HG03439 (cell line): ENCODE measurements around the gene PRKCH.
"Not testable (repeated sequence)": the region's sequence is repeated elsewhere in the genome, so short reads cannot be mapped to it uniquely, and the experiment has no call there.

ENCODE experiments used
- ATAC-seq: cut with Tn5 transposase; IDR thresholded peaks from one replicate; pipeline ENCODE4 v1.9.1; 2021; ENCODE audit warnings: mild to moderate bottlenecking, moderate library complexity; ENCODE audit not compliant: unreplicated experiment

The PRKCH gene

DNA sequence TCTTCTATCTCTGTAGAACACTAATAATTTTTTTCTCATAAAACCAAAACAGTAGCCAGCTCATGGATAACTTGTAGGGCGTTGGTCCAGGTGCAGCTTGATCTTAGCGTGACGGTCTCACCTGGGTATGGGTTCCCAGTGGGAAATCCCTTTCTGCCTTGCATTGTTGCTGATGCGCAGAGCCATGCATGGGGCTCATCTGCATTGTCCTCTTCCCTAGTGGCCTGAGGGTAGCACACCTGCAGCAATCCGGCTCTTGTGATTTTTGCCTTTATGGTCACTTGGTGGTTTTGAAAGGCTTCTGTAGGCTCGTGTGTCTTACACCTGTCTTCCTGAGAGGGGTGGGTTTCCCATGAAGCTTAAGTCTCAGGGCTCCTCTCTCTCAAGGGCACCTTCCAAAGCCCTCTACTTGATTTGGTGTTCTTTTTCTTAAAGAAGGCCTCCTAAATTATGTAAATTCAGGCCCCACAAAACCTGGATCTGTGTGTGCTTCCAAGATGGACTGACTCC, 130.6 kb downstream of the PRKCH start:
- no peak for ATAC-seq

DNA sequence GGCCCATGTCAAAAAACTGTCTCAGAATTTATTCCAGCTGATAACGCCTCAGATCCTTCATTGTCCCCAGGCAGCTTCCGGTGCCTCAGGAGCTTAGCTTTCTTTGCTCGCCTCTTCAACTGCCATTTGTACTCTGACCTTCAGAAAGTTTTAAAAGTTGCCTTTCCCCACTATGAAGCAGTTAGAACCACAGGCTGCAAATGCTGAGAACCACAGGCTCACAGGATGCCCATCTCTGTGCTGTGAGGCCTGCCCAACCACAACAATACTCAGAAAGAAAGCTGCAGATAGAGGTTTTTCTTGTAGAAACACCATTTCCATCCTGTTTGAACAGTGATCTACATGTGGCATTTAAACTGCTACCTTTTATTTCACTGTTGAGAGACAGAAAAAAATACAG, 131.1 kb downstream of the PRKCH start:
- ATAC-seq = no peak

DNA sequence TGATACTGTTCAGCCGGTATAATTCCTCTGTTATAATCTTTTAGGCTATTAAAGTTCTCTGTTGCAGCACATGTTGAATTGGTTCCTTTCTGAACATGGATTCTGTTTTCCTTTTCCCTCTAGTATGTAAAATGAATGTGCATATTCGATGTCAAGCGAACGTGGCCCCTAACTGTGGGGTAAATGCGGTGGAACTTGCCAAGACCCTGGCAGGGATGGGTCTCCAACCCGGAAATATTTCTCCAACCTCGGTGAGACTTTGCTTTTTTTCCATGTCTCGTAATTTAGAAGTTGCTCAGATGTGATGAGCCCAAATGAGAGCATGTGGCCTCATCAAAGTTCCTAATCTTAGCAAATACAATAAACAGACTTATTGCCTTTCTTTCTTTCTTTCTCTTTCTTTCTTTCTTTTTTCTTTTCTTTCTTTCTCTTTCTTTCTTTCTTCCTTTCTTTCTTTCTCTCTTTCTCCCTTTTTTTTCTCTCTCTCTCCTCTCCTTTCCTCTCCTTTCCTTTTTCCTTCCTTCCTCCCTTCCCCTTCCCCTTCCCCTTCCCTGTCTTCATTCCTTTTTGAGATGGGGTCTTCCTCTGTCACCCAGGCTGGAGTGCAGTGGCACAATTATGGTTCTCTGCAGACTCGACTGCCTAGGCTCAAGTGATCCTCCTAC, 131.9 kb downstream of the PRKCH start:
- no peak for ATAC-seq

DNA sequence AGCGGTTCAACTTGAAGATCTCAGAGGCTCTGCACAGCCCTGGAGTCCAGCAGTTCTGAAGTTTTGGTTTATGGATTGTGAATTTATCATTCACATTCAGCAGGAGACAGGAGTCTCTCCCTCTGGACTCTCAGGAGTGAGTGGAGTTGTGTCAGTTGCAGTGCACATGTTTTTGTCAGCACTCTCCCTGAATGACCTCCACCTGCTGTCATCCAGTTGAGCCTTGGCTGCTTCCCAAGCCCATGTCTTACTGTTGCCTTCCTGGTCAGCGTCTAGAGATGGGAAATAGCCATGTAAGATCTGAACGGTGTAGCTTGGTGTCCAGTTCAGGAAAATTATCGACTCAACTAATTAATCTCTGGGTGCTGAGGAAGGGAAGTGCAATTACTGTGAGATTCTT, 133.2 kb downstream of the PRKCH start:
- ATAC-seq = no peak

DNA sequence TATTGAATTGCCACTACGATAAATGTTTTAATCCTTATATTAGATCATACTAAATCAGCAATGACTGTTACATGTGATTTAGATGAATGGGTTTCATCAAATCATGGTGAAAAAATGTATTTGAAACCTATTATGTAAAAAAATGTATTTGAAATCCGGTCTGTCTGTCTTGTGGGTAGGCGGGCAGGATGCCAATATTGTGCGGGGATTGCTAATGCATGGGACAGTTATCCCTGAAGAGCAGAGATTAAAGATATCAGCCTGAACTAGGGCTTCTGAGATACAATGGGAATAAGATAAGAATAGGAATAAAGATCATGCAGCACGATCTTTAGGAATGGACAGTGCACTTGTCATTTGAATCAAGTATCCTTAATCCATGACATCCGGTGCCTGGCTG, 134.0 kb downstream of the PRKCH start:
- no peak for ATAC-seq

DNA sequence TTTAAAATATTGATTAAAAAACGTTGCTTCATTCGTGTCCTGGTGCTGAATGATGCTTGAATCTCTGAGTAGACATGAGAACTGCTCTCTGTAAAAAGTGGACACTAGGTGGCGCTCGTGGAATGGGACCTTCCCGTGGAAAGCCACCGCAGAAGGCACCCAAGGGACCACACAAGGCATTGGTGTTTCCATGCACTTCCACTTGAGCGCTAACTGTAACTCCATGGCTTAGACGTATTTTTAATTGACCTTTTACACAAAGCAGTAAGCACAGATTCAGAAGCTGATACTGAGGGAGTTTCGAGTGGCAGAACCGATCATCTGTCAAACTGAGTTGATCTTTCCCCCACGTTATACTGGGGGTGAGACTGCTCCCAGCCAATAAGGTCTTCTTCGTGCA, 135.3 kb downstream of the PRKCH start:
- ATAC-seq = no peak

DNA sequence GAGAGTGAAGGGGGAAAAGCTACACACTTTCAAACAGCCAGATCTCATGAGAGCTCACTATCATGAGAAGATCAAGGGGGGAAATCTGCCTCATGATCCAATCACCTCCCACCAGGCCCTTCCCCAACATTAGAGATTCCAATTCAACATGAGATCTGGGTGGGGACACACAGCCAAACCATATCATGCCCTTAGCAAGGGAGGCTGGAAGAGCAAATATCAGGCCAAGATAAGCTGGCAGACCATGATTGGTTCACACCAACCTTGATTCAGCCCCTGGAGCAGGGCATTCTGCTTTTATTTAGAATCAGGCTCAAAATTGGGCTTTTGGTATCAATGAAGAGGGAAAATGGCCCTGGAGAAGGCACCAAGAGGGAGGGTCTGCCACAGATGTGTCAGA, 137.4 kb downstream of the PRKCH start:
- no peak for ATAC-seq

DNA sequence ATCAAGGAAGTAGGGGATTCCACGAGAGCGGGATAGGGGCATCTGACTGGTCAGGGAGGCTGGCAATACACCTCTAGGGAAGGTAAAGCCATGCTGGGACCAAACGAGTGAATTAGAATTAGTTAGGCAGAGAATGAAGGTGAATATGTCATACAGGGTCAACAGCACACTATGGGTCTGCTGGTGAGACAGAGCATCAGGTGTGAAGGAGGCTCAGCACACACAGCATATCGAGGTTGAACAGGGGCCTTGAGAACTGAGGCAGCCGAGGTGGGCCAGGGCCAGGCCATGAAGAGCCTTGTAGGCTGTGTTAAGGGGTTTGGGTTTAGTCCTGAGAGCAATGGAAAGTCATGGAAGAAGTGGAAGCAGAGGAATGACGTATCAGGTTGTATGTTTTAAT, 137.8 kb downstream of the PRKCH start:
- ATAC-seq = no peak

DNA sequence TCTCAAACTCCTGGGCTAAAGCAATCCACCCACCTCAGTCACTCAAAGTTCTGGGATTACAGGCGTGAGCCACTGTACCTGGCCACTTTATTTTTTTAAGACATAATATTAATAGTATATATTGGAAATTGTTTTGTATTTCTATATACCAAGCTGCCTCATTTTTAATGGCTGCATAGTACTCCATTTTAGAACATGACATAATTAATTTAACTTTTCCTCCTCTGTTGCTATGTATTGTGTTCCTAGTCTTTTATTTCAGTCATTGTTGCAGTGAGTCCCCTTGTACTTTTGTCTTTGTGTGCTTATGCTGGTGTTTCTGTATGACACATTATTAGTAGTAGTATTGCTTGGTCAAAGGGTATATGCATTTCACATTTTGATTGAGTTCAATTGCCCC, 138.7 kb downstream of the PRKCH start:
- no peak for ATAC-seq

DNA sequence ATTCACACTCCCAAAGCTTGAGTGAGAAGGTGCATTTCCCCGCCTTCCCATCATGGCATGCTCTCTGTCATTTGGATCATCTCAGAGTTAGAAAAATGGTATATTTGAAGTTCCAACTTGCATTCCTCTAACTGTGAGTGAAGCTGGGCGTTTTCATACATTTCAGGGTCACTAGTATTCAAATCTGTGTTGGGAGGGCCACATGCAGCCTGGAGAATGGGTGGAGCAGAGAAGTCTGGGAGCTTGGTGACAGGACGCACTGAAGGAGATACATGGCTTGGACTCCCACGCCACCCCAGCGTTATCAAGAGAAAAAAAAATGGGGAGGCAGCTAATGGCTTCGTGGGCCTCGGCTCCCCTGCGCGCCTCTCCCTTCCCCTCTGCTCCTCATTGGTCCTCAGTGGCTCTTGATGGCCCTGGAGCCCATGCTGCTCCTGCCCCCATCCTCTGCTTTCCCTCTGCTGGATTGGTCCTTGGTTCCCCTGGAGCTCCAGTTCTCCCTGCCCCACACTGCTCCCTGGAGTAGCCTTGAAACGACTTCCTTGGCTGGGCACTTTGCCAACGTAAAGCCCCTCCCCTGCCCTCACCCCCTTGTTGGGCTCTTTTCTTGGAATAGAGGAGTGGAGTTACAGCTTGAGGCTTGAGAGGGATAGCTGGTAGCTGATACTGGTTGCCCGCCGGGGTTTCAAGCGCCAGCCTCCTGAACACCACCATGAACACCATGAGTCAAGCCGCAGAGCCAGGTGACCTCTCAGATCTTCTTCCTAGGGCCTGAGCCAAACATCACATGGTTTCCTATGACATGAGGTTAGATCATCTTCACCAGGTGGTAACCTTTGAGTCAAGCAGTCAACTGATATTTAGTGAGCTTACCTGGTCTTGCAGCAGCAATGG, 139.6 kb downstream of the PRKCH start:
- ATAC-seq = no peak

DNA sequence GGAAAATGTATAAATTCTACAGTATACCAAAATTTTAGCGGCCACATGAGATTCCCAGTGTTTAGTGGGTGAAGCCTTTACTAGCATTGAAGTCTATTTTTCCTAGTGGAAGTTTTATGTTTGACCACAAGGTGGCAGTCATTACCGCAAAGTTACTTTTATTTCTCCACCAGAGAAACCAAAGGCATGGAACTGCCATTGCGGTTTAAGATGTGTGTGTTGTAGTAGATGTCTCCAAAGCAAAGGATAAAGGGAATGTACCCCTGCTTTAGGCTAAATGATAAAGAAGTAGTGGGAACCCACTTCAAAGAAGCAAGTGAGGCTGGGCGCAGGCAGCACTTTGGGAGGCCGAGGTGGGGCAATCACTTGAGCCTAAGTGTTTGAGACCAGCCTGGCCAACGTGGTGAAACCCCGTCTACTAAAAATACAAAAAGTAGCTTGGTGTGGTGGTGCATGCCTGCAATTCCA, 140.5 kb downstream of the PRKCH start:
- no peak for ATAC-seq

DNA sequence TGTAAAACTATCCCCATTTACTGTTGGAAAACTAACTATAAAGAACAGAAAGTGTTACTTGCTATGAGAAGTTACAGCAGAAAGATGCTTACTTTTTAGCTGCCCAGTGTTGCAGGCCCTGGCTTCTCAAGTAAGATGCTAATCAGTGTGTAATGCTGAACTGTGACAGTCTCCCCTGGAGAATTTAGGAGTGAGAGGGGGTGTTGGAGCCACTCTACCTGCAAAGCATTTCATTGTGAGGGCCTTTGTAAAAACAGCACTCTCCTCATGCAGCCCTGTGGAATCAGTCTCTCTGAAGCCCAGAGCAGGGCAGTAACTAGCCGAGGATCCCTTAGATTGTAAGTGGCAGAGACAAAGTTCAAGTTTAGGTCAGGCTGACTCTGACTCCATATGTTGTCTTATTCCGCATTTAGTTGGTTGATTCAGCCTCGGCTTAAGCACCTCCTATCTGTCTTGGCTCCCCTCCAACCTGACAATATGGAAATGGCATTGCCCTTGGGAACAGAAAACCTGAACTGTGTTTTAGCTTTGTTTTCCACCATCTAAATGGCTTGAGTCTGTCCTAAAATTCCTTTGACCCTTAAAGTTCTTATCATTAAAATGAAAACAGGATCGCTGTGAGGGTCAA, 141.3 kb downstream of the PRKCH start:
- ATAC-seq = no peak

DNA sequence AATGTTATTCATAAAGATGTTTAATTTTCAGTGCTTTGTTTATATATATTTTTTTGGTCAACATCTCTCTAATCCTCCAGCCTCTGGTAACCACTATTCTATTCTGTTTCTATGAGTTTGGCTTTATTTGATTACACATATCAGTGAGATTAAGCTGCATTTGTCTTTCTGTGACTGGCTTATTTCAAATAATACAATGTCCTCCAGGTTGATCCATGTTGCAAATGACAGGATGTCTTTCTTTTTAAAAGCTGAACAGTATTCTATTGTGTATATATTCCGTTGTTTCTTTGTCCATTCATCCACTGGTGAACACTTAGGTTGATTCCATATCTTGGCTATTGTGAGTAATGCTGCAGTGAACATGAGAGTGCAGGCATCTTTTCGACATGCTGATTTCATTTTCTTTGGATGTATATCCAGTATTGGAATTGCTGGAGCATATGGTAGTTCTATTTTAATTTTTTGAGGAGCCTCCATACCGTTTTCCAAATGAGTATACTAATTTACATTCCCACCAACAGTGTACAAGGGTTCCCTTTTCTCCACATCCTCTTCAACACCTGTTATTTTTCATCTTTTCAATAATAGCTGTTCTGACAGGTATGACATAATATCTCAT, 142.4 kb downstream of the PRKCH start:
- ATAC-seq = no peak

DNA sequence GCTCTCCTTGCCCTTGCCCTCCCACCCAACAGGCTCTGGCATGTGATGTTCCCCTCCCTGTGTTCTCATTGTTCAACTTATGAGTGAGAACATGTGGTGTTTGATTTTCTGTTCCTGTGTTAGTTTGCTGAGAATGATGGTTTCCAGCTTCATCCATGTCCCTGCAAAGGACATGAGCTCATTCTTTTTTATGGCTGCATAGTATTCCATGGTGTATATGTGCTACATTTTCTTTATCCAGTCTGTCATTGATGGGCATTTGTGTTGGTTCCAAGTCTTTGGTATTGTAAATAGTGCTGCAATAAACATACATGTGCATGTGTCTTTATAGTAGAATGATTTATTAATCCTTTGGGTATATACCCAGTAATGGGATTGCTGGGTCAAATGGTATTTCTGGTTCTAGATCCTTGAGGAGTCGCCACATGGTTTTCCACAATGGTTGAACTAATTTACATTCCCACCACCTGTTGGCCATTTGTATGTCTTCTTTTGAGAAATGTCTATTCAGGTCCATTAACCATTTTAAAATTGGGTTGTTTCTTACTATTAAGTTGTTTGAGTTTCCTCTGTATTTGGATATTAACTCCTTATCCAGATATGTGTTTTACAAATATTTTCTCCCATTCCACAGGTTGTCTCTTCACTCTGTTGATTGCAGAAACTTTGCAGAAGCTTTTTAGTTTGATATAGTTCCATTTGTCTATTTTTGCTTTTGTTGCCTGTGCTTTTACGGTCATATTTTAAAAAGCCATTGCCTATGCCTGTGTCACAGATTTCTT, 143.4 kb downstream of the PRKCH start:
- ATAC-seq = not testable (repeated sequence)

DNA sequence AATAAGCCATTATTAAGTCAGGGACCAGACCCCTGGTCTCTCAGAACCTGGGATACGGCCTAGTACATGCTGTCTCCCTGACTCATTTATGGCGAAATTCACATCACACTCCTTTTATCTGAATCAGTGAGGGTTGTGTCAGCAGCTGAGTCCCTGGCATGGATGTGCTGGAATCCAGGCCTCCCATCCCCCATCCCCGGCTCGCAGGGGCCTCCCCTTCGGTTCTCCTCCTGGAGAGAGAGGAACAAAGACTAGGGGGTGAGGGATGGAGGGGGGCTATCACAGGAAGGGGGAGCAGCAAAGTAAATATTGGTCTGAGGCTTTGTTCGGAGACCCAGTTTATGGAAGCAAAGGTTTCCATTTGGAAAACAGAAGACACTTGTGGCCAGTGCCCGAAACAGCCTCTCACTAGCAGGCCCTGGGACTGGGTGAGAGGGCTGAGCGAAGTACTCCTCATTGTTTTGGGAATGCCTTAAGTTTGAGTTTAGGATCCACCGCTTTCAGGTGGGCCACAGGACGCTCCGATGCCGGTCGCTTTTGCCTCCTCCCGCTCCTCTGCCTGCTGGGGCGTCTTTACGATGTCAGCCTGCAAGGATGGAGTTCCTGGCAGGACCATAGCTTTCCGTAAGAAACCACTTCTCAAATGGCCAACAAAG, 145.0 kb downstream of the PRKCH start:
- ATAC-seq = no peak

DNA sequence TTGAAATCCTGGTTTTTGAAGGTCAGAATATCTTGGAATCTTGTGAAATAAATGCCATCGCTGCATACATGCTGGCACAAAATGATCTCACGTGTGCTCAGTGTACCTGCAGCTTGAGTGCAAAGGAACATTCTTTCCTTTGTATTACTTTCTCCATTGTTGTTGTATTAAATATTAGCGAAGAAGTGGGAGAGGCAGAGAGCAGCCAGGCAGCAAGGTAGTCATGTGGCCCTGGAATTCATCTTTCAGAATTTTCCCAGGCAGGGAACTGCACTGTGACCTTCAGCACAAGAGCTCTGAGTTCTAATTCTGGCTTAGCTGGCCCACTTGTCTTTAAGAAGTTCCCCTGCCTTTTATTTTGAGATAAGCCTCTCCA, 145.5 kb downstream of the PRKCH start:
- ATAC-seq = no peak

DNA sequence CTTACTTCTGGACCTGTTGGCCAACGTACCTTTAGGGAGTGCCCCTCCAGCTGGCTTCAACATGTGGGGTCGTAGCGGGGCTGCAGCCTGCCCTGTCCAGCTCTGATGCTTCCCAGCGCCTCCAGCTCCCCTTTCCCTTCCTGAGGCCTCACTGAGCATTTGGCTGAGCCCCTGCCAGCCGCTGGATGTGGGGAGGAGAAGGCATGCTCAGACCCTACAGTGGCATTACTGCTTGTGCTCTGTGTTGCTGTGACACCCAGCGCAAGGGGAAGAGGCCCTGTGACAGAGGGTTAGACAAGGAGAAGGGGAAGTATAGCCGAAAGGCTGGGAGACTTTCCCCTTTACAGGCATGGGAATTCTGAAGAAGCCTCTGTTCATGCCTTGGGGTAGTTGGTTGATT, 145.9 kb downstream of the PRKCH start:
- ATAC-seq = no peak

DNA sequence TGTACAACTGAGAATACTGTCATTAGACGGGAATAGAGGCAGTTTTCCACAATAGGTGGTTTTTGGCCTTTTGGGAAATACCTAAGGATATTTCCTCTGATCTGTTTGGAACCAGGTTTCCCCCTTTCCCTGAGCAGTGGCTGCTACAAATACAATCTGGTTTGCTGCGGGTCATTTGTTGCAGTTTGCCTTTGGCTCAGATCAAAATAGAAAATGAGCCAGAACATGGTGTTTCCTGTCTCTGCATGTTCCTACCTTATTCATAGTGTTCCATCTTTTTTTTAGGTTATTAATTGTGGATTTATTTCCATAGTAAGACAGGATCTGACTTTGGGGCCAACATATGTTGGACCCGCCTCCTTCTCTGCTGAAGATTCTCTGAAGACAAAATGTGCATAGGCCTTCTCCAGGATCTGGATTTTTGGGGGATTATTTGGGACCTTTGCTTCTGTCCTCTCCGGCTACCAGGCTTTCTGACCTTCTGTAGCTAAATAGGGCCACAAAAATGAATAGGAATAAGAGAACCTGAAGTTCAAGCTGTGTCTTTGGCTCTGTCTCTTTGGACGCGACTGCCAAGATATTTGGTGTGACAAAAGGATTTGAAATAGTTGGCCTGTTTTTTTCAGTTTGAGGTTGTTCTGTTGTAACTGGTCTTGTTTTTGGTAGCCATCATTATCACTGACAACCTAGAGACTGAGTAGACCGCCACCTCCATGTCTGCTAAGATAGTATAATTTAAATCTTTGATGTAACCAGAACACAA, 146.9 kb downstream of the PRKCH start:
- ATAC-seq = no peak

DNA sequence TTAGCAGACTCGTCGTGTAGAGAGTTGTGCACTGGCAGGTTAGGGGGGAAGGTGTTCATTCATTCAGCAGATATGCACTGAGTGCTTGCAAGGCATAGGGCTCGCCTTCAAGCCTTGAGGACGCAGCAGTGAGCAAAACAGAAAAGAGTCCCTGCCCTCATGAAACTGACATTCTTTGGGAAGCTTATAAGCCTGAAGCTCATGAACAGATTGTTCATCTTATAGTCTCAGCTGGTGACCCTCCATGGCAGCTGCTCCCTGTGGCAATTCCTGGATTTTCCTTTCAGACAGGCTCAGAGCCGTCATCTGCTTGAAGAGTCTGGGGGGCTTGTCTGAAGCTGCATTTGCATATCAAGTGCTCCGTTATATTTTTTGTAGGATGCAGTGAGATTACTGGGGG, 148.4 kb downstream of the PRKCH start:
- ATAC-seq = no peak
